HepG2 (cell line): Measurements from ENCODE around the gene XRCC1. TPM values are rescaled to one million over a fixed set of nuclear protein-coding genes. Genes with fewer than 3 reads are reported as not detected.

Experiments
- CENPBD1 ChIP-seq: sonication (generic); formaldehyde crosslinking; IDR thresholded peaks from 2 replicates; pipeline ENCODE4 v1.8.0; 2022; ENCODE audit warnings: missing genetic modification reagents, low read depth, mild to moderate bottlenecking, borderline replicate concordance
- DRAP1 ChIP-seq: IDR thresholded peaks from 2 replicates; pipeline ENCODE4 v1.6.1; 2016; ENCODE audit warnings: missing genetic modification reagents, missing compliant biosample characterization
- GLMP ChIP-seq: sonication (generic); formaldehyde crosslinking; IDR thresholded peaks from 2 replicates; pipeline ENCODE4 v1.9.0; 2021; ENCODE audit warnings: missing genetic modification reagents, mild to moderate bottlenecking, borderline replicate concordance
- HDAC2 ChIP-seq: sonication (generic); formaldehyde crosslinking; IDR thresholded peaks from 2 replicates; pipeline ENCODE4 v1.4.0; 2020; ENCODE audit warnings: missing genetic modification reagents
- KDM2A ChIP-seq: sonication (generic); formaldehyde crosslinking; IDR thresholded peaks from 2 replicates; pipeline ENCODE4 v1.4.0; 2020; ENCODE audit warnings: low read depth, missing genetic modification reagents, borderline replicate concordance
- KMT2B ChIP-seq: IDR thresholded peaks from 2 replicates; pipeline ENCODE4 v1.6.1; 2016; ENCODE audit warnings: missing genetic modification reagents, missing compliant biosample characterization
- LCORL ChIP-seq, 2 experiments: fragments of 450-650 bp in 1 of 2; sonication (generic) in 1 of 2; formaldehyde crosslinking in 1 of 2; IDR thresholded peaks; 2 replicates each; pipeline versions ENCODE4 v1.5.0 to v1.6.1; 2017 to 2020; ENCODE audit warnings: antibody characterized with exemption in 1 of 2, missing genetic modification reagents in 1 of 2
- MTF2 ChIP-seq: sonication (generic); formaldehyde crosslinking; IDR thresholded peaks from 2 replicates; pipeline ENCODE4 v1.5.0; 2020; ENCODE audit warnings: missing genetic modification reagents, borderline replicate concordance
- MZF1 ChIP-seq: sonication (generic); formaldehyde crosslinking; IDR thresholded peaks from 2 replicates; pipeline ENCODE4 v1.8.1; 2023; ENCODE audit warnings: mild to moderate bottlenecking, missing genetic modification reagents, borderline replicate concordance
- NFE2L1 ChIP-seq: sonication (generic); formaldehyde crosslinking; IDR thresholded peaks from 2 replicates; pipeline ENCODE4 v1.4.0; 2020; ENCODE audit warnings: missing genetic modification reagents, mild to moderate bottlenecking, borderline replicate concordance
- RFXANK ChIP-seq: IDR thresholded peaks from 2 replicates; pipeline ENCODE4 v1.6.1; 2016
- SMAD3 ChIP-seq: sonication (generic); formaldehyde crosslinking; IDR thresholded peaks from 2 replicates; pipeline ENCODE4 v1.4.0; 2020; ENCODE audit warnings: missing genetic modification reagents
- SNAPC2 ChIP-seq: sonication (generic); formaldehyde crosslinking; IDR thresholded peaks from 2 replicates; pipeline ENCODE4 v1.8.1; 2022; ENCODE audit warnings: mild to moderate bottlenecking, missing genetic modification reagents
- SP140L ChIP-seq: sonication (generic); formaldehyde crosslinking; IDR thresholded peaks from 2 replicates; pipeline ENCODE4 v1.4.0; 2020; ENCODE audit warnings: missing genetic modification reagents, borderline replicate concordance
- XRCC5 ChIP-seq: fragments of 200-400 bp; formaldehyde crosslinking; optimal IDR thresholded peaks from 2 replicates; pipeline ENCODE3; 2017; ENCODE audit warnings: mild to moderate bottlenecking, low read length
- ZBTB44 ChIP-seq: sonication (generic); formaldehyde crosslinking; IDR thresholded peaks from 2 replicates; pipeline ENCODE4 v1.4.0; 2020; ENCODE audit warnings: missing genetic modification reagents
- ZKSCAN8 ChIP-seq: IDR thresholded peaks from 2 replicates; pipeline ENCODE4 v1.6.1; 2016; ENCODE audit warnings: borderline replicate concordance, missing genetic modification reagents, missing compliant biosample characterization
- ZMAT3 ChIP-seq: sonication (generic); formaldehyde crosslinking; conservative IDR thresholded peaks from 2 replicates; pipeline ENCODE4 v1.7.0; 2021; ENCODE audit warnings: missing genetic modification reagents
- ZMAT5 ChIP-seq: sonication (generic); formaldehyde crosslinking; IDR thresholded peaks from 2 replicates; pipeline ENCODE4 v1.5.0; 2020; ENCODE audit warnings: mild to moderate bottlenecking, low read depth, missing genetic modification reagents, borderline replicate concordance
- ZNF101 ChIP-seq: sonication (generic); formaldehyde crosslinking; IDR thresholded peaks from 2 replicates; pipeline ENCODE4 v1.4.0; 2020; ENCODE audit warnings: mild to moderate bottlenecking, low read depth, missing genetic modification reagents, borderline replicate concordance
- ZNF337 ChIP-seq: sonication (generic); formaldehyde crosslinking; IDR thresholded peaks from 2 replicates; pipeline ENCODE4 v1.5.1; 2020; ENCODE audit warnings: missing genetic modification reagents, low read depth, mild to moderate bottlenecking, borderline replicate concordance
- ZNF546 ChIP-seq: sonication (generic); formaldehyde crosslinking; conservative IDR thresholded peaks from 2 replicates; pipeline ENCODE4 v1.8.1; 2023; ENCODE audit warnings: mild to moderate bottlenecking, missing genetic modification reagents
- ZNF768 ChIP-seq: sonication (generic); formaldehyde crosslinking; IDR thresholded peaks from 2 replicates; pipeline ENCODE4 v1.4.0; 2020; ENCODE audit warnings: missing genetic modification reagents
- polyA plus RNA-seq, 8 experiments: library from polyadenylated mRNA; depleted of rRNA in 3 of 8; stranded (reverse) in 7 of 8; unstranded in 1 of 8; fragments of >200 nt; fragmentation: Illumina TruSeq in 4 of 8; extraction: Trizol in 4 of 8; gene quantifications; 2 replicates each; pipeline versions ENCODE4 v1.2.1 to v1.2.3, GENCODE V29; 2011 to 2016; ENCODE audit warnings: low read depth in 4 of 8, missing spikeins in 1 of 8, mixed read lengths in 1 of 8; ENCODE audit not compliant: insufficient read depth in 1 of 8
- total RNA-seq, 5 experiments: library from RNA; depleted of rRNA; stranded (reverse); fragments of >200 nt; fragmentation: Illumina TruSeq; extraction: Trizol; gene quantifications; 2 replicates each; pipeline ENCODE4 v1.2.3, GENCODE V29; 2016; ENCODE audit warnings: low read depth in 1 of 5

Gene XRCC1
- total and polyA plus RNA-seq, 2 of the 13 experiments (the other 11 are each of a cell fraction or from before 2014, with no cell fraction given), result 24.7 to 26.3 TPM

GRCh38 chr19:43525836-43526771 is 49.2 kb downstream of the XRCC1 start (continued):
- TF ChIP-seq HDAC2 (CRISPR knock-in tag) (no peak), SP140L (no peak), GLMP (CRISPR knock-in tag) (no peak), DRAP1 (no peak), XRCC5 (peak; percentile 12), ZNF101 (CRISPR knock-in tag) (no peak), KMT2B (CRISPR knock-in tag) (0 out of 2 replicates have a peak, but pooled peaks have one; percentile 13), SMAD3 (CRISPR knock-in tag) (no peak), LCORL (IDR thresholded peaks at IDR 0.05) (no peak), LCORL (CRISPR knock-in tag; IDR thresholded peaks at IDR 0.05) (0 out of 2 replicates have a peak, but pooled peaks have one; percentile 11), ZBTB44 (CRISPR knock-in tag) (no peak), SNAPC2 (CRISPR knock-in tag) (no peak), ZMAT5 (no peak), ZNF546 (CRISPR knock-in tag) (0 out of 2 replicates have a peak, but pooled peaks have one; percentile 8), ZNF768 (peak; percentile 50; the same call in 1 of the 2 replicates), NFE2L1 (CRISPR knock-in tag) (no peak), KDM2A (CRISPR knock-in tag) (0 out of 2 replicates have a peak, but pooled peaks have one; percentile 7), ZKSCAN8 (no peak), MTF2 (CRISPR knock-in tag) (no peak), RFXANK (CRISPR knock-in tag) (no peak), CENPBD1 (CRISPR knock-in tag) (no peak), MZF1 (CRISPR knock-in tag) (no peak), ZNF337 (CRISPR knock-in tag) (no peak), ZMAT3 (0 out of 2 replicates have a peak, but pooled peaks have one; percentile 13)
